ENCODE data around the gene FLT1.

FLT1 gene

DNA sequence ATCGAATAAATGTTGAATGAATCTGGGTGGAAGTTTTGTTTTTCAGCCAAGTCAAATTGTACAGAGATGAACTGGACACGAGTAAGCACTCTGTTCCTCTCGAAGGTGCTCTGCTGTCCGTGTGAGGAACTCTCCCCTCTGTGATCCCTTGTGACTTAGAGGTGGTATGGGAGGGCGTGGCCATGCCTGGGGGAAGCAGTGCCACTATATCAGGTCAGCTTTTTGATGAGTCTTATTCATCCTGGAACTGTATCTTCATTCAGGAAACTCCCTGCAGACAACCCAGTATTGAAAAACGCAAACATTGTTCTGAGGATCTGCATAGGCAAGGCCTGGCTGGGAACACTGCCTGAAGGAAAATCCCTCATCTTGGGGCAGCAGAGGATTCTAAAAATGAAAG, 45.7 kb upstream of the FLT1 start:
- Histone ChIP-seq H3K4me2 (no peak overlapping the region), H4K20me1 (ENCODE audit: insufficient read depth) (no peaks in the 10 kb centered on the region), H3K9ac (no peak overlapping the region), H3K79me2 (ENCODE audit: insufficient read depth, low read depth) (no peaks in the 10 kb centered on the region), H3K27me3 (ENCODE audit: insufficient read depth, low read depth) (no peaks in the 10 kb centered on the region), H3K4me1 (ENCODE audit: low read depth, poor library complexity, severe bottlenecking) (no peaks in the 10 kb centered on the region), H2AFZ (ENCODE audit: low read depth) (no peak overlapping the region), H3K36me3 (ENCODE audit: insufficient read depth) (no peaks in the 10 kb centered on the region), H3K4me3 (IDR thresholded peaks at IDR 0.05; ENCODE audit: insufficient read depth, low read depth, low read length) (no peak overlapping the region), H3K27ac (no peak overlapping the region)
- TF ChIP-seq, protein P1, sequence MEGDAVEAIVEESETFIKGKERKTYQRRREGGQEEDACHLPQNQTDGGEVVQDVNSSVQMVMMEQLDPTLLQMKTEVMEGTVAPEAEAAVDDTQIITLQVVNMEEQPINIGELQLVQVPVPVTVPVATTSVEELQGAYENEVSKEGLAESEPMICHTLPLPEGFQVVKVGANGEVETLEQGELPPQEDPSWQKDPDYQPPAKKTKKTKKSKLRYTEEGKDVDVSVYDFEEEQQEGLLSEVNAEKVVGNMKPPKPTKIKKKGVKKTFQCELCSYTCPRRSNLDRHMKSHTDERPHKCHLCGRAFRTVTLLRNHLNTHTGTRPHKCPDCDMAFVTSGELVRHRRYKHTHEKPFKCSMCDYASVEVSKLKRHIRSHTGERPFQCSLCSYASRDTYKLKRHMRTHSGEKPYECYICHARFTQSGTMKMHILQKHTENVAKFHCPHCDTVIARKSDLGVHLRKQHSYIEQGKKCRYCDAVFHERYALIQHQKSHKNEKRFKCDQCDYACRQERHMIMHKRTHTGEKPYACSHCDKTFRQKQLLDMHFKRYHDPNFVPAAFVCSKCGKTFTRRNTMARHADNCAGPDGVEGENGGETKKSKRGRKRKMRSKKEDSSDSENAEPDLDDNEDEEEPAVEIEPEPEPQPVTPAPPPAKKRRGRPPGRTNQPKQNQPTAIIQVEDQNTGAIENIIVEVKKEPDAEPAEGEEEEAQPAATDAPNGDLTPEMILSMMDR (conservative IDR thresholded peaks at IDR 0.05; ENCODE audit: low read depth, low read length) = no peak

DNA sequence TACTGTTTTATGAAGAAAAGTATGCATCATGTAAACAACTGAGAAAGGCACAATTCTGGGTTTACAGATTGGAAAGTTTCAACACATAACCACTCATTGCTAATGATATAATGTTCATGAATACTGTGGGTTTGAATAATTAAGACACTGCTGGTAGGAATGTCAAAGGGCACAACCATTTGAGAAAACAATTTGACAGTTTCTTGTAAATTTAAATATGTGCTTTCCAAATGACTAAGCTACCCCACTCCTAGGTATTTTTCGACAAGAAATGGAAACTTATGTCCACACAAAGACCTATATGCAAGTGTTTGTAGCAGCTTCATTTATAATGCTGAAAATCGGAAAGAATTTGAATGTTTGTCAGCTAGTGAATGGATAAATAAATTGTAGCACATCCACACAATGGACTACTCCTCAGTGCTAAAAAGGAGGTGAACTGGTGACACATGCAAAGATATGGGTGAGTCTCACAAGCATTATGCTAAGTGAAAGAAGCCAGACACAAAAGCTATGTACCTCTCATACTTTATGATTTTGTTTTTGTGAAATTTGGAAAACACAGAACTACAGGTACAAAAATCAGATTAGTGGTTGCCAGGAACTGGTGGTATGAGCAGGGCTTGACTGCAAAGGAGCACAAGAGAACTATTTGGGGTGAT, 44.8 kb upstream of the FLT1 start:
- Histone ChIP-seq H3K79me2 (ENCODE audit: insufficient read depth, low read depth) (no peaks in the 10 kb centered on the region), H3K27me3 (ENCODE audit: insufficient read depth, low read depth) (no peaks in the 10 kb centered on the region), H3K36me3 (ENCODE audit: insufficient read depth) (no peaks in the 10 kb centered on the region), H3K4me3 (IDR thresholded peaks at IDR 0.05; ENCODE audit: insufficient read depth, low read depth, low read length) (no peak overlapping the region), H3K4me1 (ENCODE audit: low read depth, poor library complexity, severe bottlenecking) (no peaks in the 10 kb centered on the region), H3K4me2 (no peak overlapping the region), H2AFZ (ENCODE audit: low read depth) (no peak overlapping the region), H4K20me1 (ENCODE audit: insufficient read depth) (no peaks in the 10 kb centered on the region), H3K9ac (no peak overlapping the region), H3K27ac (no peak overlapping the region)
- TF ChIP-seq, protein P1 (conservative IDR thresholded peaks at IDR 0.05; ENCODE audit: low read depth, low read length) = no peak

DNA sequence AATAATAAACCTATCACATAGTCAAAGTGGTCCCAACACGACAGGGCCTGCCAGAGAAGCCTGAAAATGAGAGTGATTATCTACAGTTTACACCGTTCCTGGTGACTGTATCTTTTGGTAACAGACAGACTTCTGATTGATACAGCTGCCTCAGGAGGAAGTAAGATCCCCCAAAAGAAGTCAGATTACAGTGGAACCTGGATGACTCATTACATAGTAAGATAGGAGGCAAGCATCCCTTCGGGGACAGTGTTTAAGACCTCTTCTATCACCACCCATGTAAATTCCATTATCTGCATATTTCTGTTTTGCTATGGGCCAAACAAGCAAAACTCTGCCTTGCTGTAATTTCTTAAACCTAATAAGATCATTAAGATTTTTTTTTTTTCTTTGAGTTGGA, 44.0 kb upstream of the FLT1 start:
- Histone ChIP-seq H3K79me2 (ENCODE audit: insufficient read depth, low read depth) (no peaks in the 10 kb centered on the region), H3K4me2 (no peak overlapping the region), H3K4me1 (ENCODE audit: low read depth, poor library complexity, severe bottlenecking) (no peaks in the 10 kb centered on the region), H3K27me3 (ENCODE audit: insufficient read depth, low read depth) (no peaks in the 10 kb centered on the region), H3K9ac (no peak overlapping the region), H4K20me1 (ENCODE audit: insufficient read depth) (no peaks in the 10 kb centered on the region), H2AFZ (ENCODE audit: low read depth) (no peak overlapping the region), H3K27ac (no peak overlapping the region), H3K36me3 (ENCODE audit: insufficient read depth) (no peaks in the 10 kb centered on the region), H3K4me3 (IDR thresholded peaks at IDR 0.05; ENCODE audit: insufficient read depth, low read depth, low read length) (no peak overlapping the region)
- TF ChIP-seq, protein P1 (conservative IDR thresholded peaks at IDR 0.05; ENCODE audit: low read depth, low read length) = no peak

DNA sequence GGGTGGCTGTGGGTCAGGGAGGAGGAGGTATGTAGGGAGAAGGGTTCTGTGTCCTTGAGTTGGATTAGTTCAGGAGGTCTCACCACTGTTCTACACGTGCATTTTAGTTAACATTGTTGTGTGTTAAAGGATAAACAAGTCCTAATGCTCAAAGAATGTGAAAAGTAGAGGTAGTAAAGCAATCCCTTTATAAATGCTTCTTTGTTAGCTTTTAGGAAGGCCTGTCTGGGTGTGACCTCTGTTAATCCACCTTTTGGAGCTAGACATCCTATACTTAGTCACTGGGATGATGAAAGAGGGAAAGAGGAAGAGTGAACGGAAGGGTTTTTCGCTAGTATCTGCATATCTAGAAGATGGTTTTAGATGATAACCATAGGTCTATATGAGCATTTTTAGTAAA, 42.2 kb upstream of the FLT1 start:
- Histone ChIP-seq H4K20me1 (ENCODE audit: insufficient read depth) (no peaks in the 10 kb centered on the region), H2AFZ (ENCODE audit: low read depth) (no peak overlapping the region), H3K4me2 (no peak overlapping the region), H3K9ac (no peak overlapping the region), H3K27me3 (ENCODE audit: insufficient read depth, low read depth) (no peaks in the 10 kb centered on the region), H3K4me3 (IDR thresholded peaks at IDR 0.05; ENCODE audit: insufficient read depth, low read depth, low read length) (no peak overlapping the region), H3K36me3 (ENCODE audit: insufficient read depth) (no peaks in the 10 kb centered on the region), H3K4me1 (ENCODE audit: low read depth, poor library complexity, severe bottlenecking) (no peaks in the 10 kb centered on the region), H3K79me2 (ENCODE audit: insufficient read depth, low read depth) (no peaks in the 10 kb centered on the region), H3K27ac (no peak overlapping the region)
- TF ChIP-seq, protein P1 (conservative IDR thresholded peaks at IDR 0.05; ENCODE audit: low read depth, low read length) = no peak
